ENCODE results near the gene PRRX1. TPM values are rescaled to one million over a fixed set of nuclear protein-coding genes. Genes with fewer than 3 reads are reported as not detected.

Gene PRRX1
- 35.8 TPM for total RNA-seq
- long read RNA-seq, full-length matches to known transcripts = 49 of 64 reads
- long read RNA-seq, partial matches to known transcripts = 2 of 64 reads
- long read RNA-seq, other reads (novel, unspliced or antisense) = 13 of 64 reads

- DNase-seq (peak; percentile 61), ATAC-seq (ENCODE audit: poor library complexity) (peak; percentile 43)
- intact Hi-C loops (cut with DNase I) = loop anchor here (10.0 kb wide), 2 partner anchors 129 to 221 kb away; partner anchors contain the start of gene GORAB
These were observed at the start of gene PRRX1 for GRCh38 chr1:170664093-170664827. Gene PRRX1, plus strand, starts transcription at chr1:170664131. Its CDS starts 88 bp downstream, at chr1:170664219.

GRCh38 chr1:170617591-170618330 lies 46.2 kb upstream of the PRRX1 start:
- DNase-seq = no peak
- no peak for ATAC-seq (ENCODE audit: poor library complexity)
- intact Hi-C loops (cut with DNase I) = no loop called here

- no peak for ATAC-seq (ENCODE audit: poor library complexity)
- intact Hi-C loops (cut with DNase I) = no loop called here
These were observed 45.5 kb upstream of the PRRX1 start for GRCh38 chr1:170618421-170618820.

GRCh38 chr1:170619241-170620028 lies 44.5 kb upstream of the PRRX1 start:
- intact Hi-C loops (cut with DNase I) = no loop called here
- ATAC-seq (ENCODE audit: poor library complexity) (peak; percentile 55), DNase-seq (no peak)

More at GRCh38 chr1:170618421-170618820, 45.5 kb upstream of the PRRX1 start:
- DNase-seq = no peak

- ATAC-seq (ENCODE audit: poor library complexity) = peak; percentile 51
- intact Hi-C loops (cut with DNase I) = no loop called here
- DNase-seq = no peak
These were observed 43.8 kb upstream of the PRRX1 start for GRCh38 chr1:170620164-170620563.

- DNase-seq (no peak), ATAC-seq (ENCODE audit: poor library complexity) (no peak)
- intact Hi-C loops (cut with DNase I) = no loop called here
These were observed 40.8 kb upstream of the PRRX1 start for GRCh38 chr1:170623171-170623570.

GRCh38 chr1:170624146-170624545 lies 39.8 kb upstream of the PRRX1 start:
- no peak for ATAC-seq (ENCODE audit: poor library complexity)
- intact Hi-C loops (cut with DNase I) = no loop called here

GRCh38 chr1:170630977-170631376 lies 33.0 kb upstream of the PRRX1 start:
- intact Hi-C loops (cut with DNase I) = no loop called here
- no peak for ATAC-seq (ENCODE audit: poor library complexity)
- DNase-seq = no peak

More at GRCh38 chr1:170624146-170624545, 39.8 kb upstream of the PRRX1 start:
- no peak for DNase-seq

GRCh38 chr1:170634293-170634692 lies 29.6 kb upstream of the PRRX1 start:
- intact Hi-C loops (cut with DNase I) = no loop called here
- DNase-seq = no peak

GRCh38 chr1:170634824-170635410 lies 29.0 kb upstream of the PRRX1 start:
- intact Hi-C loops (cut with DNase I) = no loop called here
- DNase-seq = no peak
- no peak for ATAC-seq (ENCODE audit: poor library complexity)

More at GRCh38 chr1:170634293-170634692, 29.6 kb upstream of the PRRX1 start:
- no peak for ATAC-seq (ENCODE audit: poor library complexity)

- no peak for DNase-seq
- ATAC-seq (ENCODE audit: poor library complexity) = no peak
- intact Hi-C loops (cut with DNase I) = no loop called here
These were observed 23.4 kb upstream of the PRRX1 start for GRCh38 chr1:170640581-170640980.

GRCh38 chr1:170657275-170657853 lies 6.6 kb upstream of the PRRX1 start:
- ATAC-seq (ENCODE audit: poor library complexity) = no peak
- intact Hi-C loops (cut with DNase I) = no loop called here
- DNase-seq = no peak

- ATAC-seq (ENCODE audit: poor library complexity) = no peak
- intact Hi-C loops (cut with DNase I) = loop anchor here (10.0 kb wide), 2 partner anchors 125 to 225 kb away; partner anchors contain the start of gene GORAB
- no peak for DNase-seq
These were observed 4.4 kb upstream of the PRRX1 start for GRCh38 chr1:170659399-170660035.

GRCh38 chr1:170660281-170660713 lies 3.6 kb upstream of the PRRX1 start:
- DNase-seq (no peak), ATAC-seq (ENCODE audit: poor library complexity) (no peak)
- intact Hi-C loops (cut with DNase I) = loop anchor here (10.0 kb wide), 2 partner anchors 125 to 225 kb away; partner anchors contain the start of gene GORAB

GRCh38 chr1:170660871-170661645 lies 2.9 kb upstream of the PRRX1 start:
- intact Hi-C loops (cut with DNase I) = loop anchor here (10.0 kb wide), 2 partner anchors 126 to 224 kb away; partner anchors contain the start of gene GORAB

GRCh38 chr1:170661646-170662411 lies 2.1 kb upstream of the PRRX1 start:
- intact Hi-C loops (cut with DNase I) = loop anchor here (10.0 kb wide), 2 partner anchors 127 to 223 kb away; partner anchors contain the start of gene GORAB
- DNase-seq (peak; percentile 57), ATAC-seq (ENCODE audit: poor library complexity) (peak; percentile 49)

More at GRCh38 chr1:170660871-170661645, 2.9 kb upstream of the PRRX1 start:
- ATAC-seq (ENCODE audit: poor library complexity) (peak; percentile 6), DNase-seq (peak; percentile 50)
